Eye (tissue), 1 donor: Measurements from ENCODE around the gene HOXD3.

Experiments used
- DNase-seq: peaks from one replicate; pipeline ENCODE4 v3.0.0-alpha.2; 2015

Gene HOXD3

DNA sequence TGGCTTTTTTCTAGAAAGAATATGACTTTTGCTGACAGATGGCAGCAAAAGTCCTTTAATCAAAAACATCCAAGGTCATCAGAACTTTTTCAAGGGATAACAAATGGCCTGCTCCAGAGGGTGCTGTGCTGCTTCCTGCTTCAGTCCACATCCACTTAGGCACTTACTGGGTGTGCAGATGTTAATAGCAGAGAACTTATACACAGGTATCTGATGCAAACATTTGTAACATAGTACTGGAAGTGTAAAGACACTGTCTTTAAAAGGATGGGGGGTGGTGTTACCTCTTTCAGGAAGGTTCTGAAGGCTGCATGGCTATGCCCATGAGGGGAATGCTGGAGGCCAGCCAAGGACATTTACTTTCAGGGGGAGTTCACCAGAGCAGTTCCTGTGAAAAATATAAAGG lies 22.1 kb upstream of the HOXD3 start:
- DNase-seq = no peak

DNA sequence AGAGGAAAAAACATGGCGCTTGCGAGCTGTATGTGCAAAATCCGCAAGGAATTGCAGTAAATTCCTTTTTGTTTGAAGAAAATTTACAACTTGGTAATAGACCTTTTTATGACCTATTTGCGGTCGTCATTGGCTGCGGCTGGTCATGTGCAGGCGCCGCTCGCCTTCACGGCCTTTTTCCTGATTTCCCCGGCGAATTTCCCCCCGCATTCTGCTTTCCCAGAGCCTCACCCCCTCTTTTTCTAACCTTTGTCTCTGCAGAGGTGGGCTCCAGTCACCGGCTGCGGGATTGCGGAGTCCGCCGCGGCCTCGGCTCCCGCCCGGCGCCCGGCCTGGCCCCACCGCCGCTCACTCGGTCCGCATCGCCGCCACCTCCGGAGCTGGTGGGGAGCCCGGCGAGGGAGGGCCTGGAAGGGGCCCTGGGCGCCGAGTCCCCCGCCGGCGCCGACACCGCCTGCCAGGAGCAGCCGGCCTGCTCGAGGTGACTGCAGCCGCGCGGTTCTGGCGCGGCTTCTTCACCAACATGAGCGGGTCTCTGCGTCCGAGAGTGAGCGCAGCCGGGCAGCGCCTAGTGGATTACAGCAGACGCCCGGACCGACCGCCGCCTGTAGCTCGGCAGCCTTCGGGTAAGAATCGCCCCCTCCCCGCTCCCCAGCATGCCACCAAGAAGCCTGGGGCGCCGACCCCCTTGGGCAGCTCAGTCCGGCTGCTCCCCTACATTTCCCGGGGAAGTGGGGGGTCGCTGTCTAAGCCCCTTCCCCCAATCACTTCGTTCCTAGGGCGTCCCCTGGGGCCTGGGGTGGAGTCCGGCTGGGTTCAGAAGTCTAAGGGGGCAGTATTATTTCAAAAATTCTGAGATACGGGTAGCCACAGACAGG lies 20.5 kb upstream of the HOXD3 start:
- DNase-seq = no peak

DNA sequence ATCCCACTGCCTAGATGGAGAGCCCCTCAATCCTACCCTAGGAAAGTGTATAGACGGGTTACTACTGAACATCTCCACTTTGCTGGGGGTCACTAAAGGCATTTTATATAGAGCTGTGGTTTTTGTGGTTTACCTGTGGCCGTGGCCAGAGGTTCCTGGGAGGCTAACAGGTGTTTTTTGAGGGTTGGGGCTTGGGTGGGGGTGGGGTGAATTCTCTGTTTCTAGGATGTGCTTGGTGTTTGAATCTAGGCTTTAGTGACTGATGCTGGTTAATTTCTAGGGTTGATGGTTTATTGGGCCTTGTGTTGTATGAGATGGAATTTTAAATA lies 19.9 kb upstream of the HOXD3 start:
- no peak for DNase-seq

DNA sequence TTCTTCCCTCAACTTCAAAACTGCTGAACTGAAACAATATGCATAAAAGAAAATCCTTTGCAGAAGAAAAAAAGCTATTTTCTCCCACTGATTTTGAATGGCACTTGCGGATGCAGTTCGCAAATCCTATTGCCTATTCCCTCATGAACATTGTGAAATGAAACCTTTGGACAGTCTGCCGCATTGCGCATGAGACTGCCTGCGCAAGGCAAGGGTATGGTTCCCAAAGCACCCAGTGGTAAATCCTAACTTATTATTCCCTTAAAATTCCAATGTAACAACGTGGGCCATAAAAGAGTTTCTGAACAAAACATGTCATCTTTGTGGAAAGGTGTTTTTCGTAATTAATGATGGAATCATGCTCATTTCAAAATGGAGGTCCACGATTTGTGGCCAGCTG lies 19.2 kb upstream of the HOXD3 start:
- no peak for DNase-seq

DNA sequence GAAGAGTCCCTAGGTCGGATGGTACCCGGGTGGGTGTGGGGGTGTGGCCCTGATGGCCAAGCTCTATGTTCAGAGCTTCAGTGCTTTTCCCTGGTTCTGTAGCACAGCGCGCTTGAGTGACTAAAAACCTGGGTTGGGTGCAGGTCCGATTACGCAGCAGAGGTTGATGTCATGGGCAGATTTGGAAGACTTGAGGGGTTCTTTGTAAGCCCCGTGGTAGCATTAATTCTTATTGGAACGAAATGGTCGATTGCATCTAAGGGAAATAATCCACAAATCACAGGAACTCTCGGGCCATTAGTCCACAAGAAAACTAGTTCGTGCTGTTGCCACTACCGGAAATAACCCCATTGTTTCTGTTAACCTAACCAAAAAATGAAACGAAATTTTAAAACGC lies 18.6 kb upstream of the HOXD3 start:
- DNase-seq = no peak

DNA sequence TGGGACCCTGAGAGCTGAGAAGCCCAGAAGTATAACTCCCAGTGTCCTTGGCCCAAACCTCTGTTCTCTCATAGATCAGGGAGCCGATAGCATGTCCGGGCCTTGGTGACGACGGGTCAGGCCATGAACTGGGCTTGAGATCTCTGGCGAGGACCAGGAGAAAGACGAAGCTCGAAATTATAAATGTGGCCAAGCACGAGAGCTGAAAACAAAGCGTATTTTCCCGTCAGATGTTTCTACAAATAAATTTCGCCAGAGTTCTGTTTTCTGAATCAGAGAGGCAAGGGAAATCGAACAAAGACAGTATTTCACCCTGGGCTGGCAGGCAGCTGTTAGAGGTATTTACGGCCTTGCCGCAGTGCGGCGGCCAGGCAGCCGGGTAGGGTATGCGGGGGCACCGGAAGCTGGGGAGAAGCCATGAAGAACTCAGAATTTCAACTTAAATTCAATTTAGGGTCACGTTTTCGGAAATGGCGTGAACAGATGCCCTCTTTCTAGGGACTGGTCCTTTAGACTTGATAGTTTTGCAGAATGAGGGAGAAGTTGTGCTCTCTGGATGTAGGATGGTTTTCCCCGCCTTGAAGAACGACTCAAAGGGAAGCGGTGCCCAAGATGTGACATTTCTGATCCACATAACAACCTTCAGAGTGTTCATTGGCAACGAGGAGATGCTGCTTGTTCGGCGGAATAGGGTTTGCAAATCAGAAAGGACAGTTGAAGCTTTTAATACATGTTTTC lies 18.0 kb upstream of the HOXD3 start:
- peak; percentile 69 for DNase-seq

DNA sequence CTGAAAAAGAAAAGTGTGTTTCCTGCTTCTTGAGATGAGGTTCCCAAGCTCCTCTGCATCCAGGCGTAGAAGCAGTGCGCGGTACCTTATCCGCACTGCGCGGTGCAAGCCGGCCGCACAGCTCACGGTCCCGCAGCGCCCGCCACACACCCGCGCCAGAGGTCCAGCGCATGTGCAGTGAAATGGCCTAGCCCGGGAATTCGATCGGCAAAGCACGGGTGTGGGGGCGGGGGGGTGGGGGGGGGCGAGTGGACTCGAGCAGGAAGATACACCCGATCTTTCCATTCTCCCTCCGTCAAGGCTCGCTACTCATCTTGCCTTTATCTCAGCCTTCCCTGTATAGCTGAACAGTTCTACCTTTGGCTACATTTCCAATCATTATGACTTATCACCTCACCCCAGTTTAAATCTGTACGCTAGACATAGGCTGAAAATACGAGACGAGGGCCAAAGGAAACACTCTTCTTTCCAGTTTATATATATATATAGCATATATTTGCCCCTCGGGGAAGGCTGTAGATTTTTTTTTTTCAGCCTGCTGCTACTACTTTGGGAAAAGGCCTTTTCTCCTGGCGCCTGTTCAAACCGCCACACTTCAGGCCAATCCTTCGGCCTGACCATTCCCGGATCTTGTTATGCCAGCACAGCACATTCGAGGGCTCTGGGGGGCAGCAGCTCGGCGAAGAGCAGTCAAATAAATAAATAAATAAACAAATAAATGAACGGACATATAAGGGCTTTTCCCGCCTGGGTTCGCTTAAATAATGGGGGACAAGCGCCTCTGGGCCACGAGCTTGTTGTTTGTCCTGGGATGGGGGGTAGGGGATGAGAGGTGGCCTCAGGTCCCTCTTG lies 17.2 kb upstream of the HOXD3 start:
- no peak for DNase-seq

DNA sequence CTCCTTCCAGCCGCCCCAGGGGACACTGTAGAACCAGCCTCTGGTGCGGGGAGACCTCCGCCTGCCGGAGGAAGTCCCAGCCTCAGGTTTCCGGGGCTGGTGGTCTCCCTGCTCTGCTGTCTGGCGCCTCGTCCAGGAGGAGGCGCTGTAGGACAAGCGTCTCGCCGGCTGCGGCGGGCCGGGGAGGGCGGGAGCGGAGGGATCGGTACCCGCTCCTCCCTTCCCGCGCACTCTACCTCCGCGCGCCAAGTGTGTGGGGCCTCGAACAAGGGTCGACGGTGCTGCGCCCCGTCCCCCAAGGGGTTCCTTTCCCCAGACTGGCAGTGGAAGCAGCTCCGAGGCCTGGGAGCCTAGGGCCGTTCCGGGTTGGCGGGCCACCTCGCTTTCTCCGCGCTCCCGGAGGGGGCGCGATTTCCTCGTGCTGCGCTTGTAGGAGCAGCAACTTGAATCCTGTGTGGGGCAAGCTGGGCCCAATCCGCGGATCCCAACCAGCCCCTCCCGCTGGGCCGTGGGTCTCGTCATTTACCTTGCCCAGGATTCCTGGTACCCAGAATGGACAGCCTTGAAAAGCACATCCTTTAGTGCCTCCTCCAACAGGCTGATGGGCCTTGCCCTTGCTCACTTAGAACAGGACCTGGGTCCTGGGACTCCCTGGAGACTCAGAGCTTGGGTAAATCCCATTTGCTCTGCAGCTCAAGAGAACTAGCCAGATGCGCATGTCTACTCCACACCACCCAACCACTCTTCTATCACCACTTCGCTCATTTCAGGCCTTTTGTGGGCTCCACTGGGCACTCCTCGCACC lies 16.4 kb upstream of the HOXD3 start:
- DNase-seq = peak; percentile 95

DNA sequence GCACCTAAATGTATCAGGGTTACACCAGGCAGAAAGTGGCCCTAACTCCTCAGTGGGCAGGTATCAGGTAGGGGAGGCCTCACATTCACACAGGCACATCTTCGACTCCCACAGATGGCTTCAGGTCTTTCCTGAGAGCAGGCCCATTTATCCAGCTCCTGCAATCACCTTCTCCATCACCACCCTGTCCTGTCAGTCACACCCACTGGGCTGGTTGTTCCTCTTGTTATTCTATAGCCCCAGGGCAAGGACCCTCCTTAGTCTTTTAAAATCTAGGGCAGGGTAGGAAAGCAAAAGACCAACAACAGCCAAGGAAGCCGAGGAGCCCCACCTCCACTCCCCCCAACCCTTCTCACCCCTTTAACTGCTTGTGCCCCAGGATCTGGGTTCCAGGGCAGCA lies 14.8 kb upstream of the HOXD3 start:
- DNase-seq = no peak

DNA sequence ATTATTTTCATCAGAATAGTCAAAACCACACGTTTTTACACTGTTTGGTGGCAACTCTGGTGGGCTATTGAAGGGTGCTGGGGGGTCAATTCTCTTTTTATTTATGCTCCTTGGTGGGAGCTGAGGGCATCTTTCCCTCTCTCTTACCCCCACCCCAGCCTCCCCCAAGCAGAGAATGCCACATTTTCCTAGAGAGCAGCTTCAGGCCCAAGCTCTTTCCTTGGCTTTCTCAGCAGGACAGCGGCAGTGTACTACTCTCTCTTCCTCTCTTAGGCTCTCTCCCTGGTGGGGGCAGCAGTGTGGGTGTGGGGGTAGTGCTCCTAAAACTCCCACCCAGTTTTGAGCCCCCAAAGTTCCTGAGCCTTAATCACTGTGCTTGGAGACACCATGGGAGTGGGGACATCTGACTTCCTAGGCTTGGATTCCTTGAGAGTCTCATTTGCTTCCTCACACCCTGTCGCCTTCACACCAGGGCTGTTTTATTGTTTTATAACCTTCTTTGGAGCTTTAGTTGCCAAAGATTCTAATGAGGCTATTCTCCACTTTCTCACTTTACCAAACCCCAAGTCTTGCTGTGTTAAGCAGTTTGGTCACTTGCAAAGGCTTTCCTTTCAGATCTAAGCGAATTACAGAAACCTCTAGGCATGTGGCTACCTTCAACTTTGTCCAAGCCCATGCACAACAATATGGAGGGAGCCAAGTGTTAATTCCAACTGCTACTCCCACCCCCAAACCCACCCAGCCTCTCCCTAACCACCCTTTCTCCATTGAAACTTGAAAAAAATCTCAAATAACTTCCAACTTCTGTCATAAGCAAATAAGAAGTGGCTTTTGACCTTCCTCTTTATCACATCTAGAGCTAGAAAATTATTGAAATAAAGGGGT lies 11.8 kb upstream of the HOXD3 start:
- DNase-seq = no peak

DNA sequence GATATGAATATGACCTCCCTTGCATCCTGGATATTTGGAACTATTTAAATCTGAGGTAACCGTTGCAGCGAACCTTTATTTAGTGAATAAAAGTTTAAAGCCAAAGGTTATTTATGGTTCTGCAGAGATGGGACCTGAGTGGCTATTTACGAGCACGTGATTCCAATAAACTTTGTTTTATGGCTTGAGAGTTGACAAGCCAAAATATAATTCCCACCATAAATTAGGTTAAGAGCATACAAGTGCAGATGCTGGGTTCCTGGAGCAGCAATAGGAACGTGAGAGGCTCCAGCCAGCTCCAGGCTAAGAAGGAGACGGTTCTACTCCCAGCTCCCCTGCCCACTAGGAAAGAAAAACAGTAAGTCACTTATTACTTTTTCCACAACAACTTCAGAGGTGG lies 11.0 kb upstream of the HOXD3 start:
- DNase-seq = no peak

DNA sequence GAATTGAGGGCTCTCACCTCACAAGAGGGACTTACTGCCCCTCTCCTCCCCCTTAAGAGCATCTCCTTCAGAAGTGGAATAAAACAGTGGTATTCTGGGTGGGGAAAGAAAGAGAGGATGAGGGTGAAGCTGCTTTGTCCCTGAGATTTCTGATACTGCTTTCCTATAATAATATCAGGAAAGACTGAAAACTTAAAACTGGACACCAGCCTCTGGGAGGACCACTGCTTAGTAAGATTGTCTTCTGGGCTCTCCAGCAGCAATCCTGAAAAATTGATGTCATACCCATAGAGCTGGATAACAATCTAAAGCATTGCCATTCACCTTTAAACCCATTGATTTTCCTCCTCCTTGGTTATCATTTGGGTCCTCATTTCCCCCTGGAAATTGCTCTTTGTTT lies 10.5 kb upstream of the HOXD3 start:
- peak; percentile 29 for DNase-seq

DNA sequence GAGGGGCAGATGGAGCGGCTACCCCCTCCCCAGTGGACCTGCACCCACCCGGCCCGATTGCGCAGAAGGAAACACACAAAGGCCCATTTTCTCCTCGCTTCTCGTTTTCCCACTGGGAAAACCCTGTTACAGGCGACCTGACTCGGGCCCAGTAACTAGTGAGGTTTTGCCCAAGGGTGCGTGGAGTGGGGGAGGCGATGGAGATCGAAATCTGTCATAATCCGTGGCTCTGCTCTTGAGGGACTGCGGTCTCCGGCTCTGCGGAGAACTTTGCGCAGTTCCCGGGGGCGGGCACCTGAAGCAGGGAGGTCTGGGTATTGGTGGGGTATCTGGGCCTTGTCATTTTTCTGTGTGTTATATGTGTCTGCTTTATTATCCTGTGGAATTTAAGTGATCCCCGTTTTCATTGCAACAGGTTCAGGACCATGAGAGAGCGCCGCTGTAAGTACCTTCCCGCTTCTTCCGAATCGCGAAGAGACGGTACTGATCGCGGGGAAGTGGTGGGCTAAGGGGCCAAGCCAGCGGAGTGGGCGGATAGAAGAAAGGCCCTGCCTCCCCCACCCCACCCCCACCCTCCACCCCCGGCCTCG lies 9.8 kb upstream of the HOXD3 start:
- DNase-seq = peak; percentile 26

DNA sequence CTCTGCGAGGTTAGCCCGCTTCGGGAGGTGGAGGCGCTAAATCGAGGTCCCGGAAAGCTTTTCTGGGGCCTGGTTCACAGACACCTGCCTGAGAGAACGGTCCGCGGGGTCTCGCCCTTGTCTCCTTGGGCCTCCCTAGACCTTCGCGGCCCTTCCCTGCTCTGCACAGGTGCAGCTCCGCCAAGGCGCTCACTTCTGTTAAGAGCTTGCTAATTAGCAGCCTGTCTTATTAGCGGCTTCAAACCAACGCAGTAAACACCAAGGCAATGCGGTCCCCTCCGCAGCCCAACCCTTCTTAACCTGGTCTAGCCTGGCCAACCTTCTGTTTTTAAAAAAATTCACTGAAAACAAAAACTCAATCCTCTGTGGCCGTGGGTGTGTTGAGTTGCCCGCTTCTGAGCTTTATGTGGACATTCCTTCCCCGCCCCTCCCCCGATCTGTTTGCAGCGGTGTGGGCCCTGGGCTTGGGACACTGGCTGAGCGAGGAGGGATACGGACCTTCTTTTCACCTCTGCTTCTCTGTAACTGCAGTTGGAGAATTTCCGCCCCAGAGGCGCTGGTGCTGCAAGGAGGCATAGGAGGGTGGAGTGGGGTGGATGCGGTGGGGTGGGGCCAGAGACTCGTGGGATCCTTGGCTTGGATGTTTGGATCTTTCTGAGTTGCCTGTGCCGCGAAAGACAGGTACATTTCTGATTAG lies 9.2 kb upstream of the HOXD3 start:
- DNase-seq = peak; percentile 32

DNA sequence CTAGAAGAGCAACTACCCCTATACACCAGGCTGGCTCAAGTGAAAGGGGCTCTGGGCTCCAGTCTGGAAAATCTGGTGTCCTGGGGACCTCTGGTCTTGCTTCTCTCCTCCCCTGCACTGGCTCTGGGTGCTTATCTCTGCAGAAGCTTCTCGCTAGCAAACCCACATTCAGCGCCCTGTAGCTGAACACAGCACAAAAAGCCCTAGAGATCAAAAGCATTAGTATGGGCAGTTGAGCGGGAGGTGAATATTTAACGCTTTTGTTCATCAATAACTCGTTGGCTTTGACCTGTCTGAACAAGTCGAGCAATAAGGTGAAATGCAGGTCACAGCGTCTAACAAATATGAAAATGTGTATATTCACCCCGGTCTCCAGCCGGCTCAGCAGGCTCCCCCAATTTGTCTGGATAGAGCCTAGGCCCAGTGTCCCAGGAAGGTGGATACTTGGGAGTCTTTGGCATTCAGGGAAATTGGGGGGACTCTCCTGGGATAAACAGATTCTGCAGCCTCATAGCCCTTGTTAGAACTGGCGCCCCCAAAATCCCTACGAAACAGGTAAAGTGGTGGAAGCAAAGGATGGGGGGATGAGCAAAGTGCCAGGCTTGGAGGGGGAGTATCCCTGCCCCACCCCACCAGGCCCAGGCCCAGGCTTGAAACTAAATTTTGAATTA lies 8.2 kb upstream of the HOXD3 start:
- peak; percentile 50 for DNase-seq

DNA sequence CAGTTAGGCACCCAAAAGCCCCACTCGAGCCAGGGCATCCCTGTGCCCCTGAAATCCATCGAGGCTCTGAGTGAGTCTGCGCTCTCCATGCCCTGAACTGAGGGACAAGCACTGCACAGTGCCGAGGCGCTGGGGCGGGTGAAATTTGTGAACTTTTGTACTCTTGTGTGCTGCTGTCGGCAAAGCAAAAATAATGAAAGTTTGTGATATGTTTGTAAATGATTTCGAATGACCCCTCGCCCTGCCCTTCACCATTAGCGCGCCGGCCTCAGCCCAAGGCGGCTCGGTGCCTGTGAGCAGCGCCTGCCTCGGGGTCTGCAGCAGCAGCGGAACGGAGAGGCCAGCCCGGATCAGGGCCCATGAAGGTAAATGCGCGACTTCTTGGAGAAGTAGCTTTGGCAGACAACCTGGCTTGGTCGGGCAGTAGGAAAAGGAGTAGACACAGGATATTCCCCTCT lies 7.6 kb upstream of the HOXD3 start:
- DNase-seq = peak; percentile 28

DNA sequence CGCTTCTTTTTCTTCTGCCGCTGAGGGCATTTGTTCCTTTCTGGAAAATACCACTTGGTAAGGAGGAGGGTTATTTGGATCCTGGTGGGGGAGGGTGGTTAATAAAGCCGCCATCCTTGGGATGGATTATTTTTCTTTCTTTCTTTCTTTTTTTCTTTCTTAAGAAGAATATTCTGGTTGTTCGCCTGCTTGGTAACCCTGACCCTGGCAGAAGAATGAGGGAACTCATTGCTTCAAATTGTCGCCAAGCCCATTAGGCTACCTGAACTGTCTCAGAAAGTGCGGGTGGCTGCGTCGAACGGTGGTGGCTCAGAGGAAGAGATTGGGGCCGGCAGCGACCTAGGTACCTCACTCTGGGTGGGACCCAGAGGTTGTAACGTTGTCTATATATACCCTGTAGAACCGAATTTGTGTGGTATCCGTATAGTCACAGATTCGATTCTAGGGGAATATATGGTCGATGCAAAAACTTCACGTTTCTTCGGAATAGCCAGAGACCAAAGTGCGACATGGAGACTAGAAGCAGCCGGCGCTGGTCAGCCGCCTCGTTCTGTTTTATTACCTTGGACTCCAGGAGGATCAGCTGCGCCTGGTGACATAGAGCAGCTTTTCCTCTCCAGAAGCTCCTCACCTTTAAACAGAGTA lies 7.0 kb upstream of the HOXD3 start:
- peak; percentile 45 for DNase-seq

DNA sequence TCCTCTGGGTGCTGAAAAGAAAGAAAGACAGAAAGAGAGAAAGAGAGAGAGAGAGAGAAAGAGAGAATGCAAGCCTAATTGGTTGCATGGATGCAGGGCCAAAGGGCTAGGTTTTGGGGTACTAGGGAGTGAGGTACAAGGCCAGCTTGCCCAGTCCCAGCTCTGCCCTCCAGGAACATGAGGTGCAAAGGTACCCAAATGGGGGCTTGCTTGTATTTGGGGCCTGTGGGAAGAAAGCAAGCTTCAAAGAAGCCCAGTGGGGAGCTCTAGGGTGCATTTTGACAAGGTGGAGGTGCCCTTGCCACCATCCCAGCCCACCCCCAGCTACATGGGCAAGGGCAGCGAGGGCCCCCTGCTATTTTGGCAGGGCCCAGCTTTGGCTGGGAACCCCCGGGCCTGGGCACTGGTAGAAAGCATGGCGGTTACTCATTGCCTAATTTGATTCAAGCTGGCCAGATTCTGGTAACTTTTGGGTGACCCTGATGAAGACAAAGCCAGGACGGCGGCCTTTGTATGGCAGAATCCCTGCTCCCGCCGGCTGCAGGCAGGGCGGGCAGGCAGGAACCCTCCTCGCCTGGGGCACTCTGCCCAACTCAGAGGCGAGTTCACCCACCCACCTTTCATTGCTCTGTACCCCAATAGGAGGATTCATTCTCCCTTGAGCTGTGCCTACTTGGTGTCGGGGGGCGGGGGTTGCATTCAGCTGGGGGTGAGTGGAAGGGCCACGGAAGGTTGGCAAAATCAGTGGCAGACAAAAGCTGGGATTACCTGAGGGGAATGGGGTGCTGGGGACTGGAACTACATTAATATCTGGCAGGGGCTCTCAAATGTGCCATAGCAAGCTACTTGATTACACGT lies 6.3 kb upstream of the HOXD3 start:
- no peak for DNase-seq
